CD4-positive, CD25-positive, alpha-beta regulatory T cell (primary cell): ENCODE data around the gene ZNF648. TPM values are rescaled to one million over a fixed set of nuclear protein-coding genes. Genes with fewer than 3 reads are reported as not detected.
A peak's percentile ranks its signal among the peaks of the same experiment; 100 is the strongest.
"Not testable (repeated sequence)": the region's sequence is repeated elsewhere in the genome, so short reads cannot be mapped to it uniquely, and the experiment has no call there.

Experiments used
- ATAC-seq, 2 donors: fragments of 150-1000 bp; cut with Tn5 transposase; one replicate each; pipeline ENCODE4 v1.10.0; 2021; ENCODE audit warnings: low read depth in 2 of 2, moderate number of reproducible peaks in 2 of 2, moderate library complexity in 1 of 2
- DNase-seq, 3 donors: peaks; one replicate each; pipeline versions ENCODE4 v3.0.0 to v3.0.0-alpha.2; 2012 to 2022; ENCODE audit warnings: mixed read lengths in 1 of 3
- H3K27ac ChIP-seq: one replicate; pipeline ENCODE4 v1.7.0; 2013; ENCODE audit warnings: mild to moderate bottlenecking, low read length; ENCODE audit not compliant: insufficient read depth, poor library complexity, severe bottlenecking
- H3K27me3 ChIP-seq: one replicate; pipeline ENCODE4 v1.7.0; 2013; ENCODE audit warnings: low read length; ENCODE audit not compliant: control insufficient read depth, insufficient read depth
- H3K36me3 ChIP-seq: one replicate; pipeline ENCODE4 v1.7.0; 2013; ENCODE audit warnings: mild to moderate bottlenecking, low read length, moderate library complexity; ENCODE audit not compliant: control insufficient read depth, insufficient read depth
- H3K4me1 ChIP-seq: 2 replicates; pipeline ENCODE4 v1.7.0; 2013; ENCODE audit warnings: mild to moderate bottlenecking, low read length; ENCODE audit not compliant: insufficient read depth, control insufficient read depth, poor library complexity, severe bottlenecking
- H3K4me3 ChIP-seq: one replicate; pipeline ENCODE4 v1.7.0; 2013; ENCODE audit warnings: low read depth, mild to moderate bottlenecking, low read length, moderate library complexity
- H3K9me3 ChIP-seq, 2 experiments: 1 replicate in 1 of 2; 2 replicates in 1 of 2; pipeline ENCODE4 v1.7.0; 2013; ENCODE audit warnings: low read length in 2 of 2, mild to moderate bottlenecking in 1 of 2, moderate library complexity in 1 of 2; ENCODE audit not compliant: control insufficient read depth in 2 of 2
- H3K27ac Mint-ChIP-seq, 3 donors: one replicate each; pipeline ENCODE4 v1.8.0; 2020 to 2022; ENCODE audit warnings: mild to moderate bottlenecking in 3 of 3, mixed read lengths in 3 of 3, moderate library complexity in 2 of 3
- H3K27me3 Mint-ChIP-seq: one replicate; pipeline ENCODE4 v1.8.0; 2022; ENCODE audit warnings: mild to moderate bottlenecking, mixed read lengths
- H3K36me3 Mint-ChIP-seq: one replicate; pipeline ENCODE4 v1.8.0; 2020; ENCODE audit warnings: mixed read lengths
- H3K4me1 Mint-ChIP-seq, 4 donors: one replicate each; pipeline ENCODE4 v1.8.0; 2020 to 2022; ENCODE audit warnings: mixed read lengths in 4 of 4, mild to moderate bottlenecking in 1 of 4
- H3K4me3 Mint-ChIP-seq, 4 donors: one replicate each; pipeline ENCODE4 v1.8.0; 2020 to 2022; ENCODE audit warnings: mild to moderate bottlenecking in 4 of 4, mixed read lengths in 4 of 4, moderate library complexity in 3 of 4
- H3K9me3 Mint-ChIP-seq, 7 donors: one replicate each; pipeline ENCODE4 v1.8.0; 2020 to 2022; ENCODE audit warnings: mixed read lengths in 7 of 7, mild to moderate bottlenecking in 3 of 7, moderate library complexity in 2 of 7
- polyA plus RNA-seq, 4 donors: library from polyadenylated mRNA; unstranded; fragments of 300-500 nt; fragmentation: Illumina TruSeq; gene quantifications; one replicate each; pipeline ENCODE4 v1.2.3, GENCODE V29; 2021
- total RNA-seq: library from RNA; stranded (reverse); gene quantifications from one replicate; pipeline ENCODE4 v1.2.3, GENCODE V29; 2022

ZNF648 gene
- total and polyA plus RNA-seq, 5 donors from 2014 or later: 0.28 TPM; not detected in 4

DNA sequence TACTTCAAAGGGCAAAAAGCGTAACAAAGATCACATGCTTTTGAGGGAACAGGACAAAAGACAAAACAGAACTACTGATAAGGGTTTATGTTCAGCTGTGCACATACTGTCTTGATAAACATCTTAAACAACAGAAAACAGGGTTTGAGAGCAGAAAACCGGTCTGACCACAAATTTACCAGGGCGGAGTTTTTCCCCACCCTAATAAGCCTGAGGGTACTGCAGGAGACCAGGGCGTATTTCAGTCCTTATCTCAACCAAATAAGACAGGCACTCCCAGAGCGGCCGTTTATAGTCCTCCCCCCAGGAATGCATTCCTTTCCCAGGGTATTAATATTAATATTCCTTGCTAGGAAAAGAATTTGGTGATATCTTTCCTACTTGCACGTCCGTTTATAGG lies 16.0 kb downstream of the ZNF648 start:
- peak overlapping the region in 1 of 3 donors; percentile 88 for H3K27ac Mint-ChIP-seq
- not testable (repeated sequence) for H3K36me3 Mint-ChIP-seq, H3K36me3 ChIP-seq, DNase-seq, ATAC-seq, H3K27me3 ChIP-seq, H3K4me1 ChIP-seq, H3K4me3 ChIP-seq, H3K4me3 Mint-ChIP-seq, H3K9me3 ChIP-seq, H3K27me3 Mint-ChIP-seq, H3K27ac ChIP-seq
- peaks cover 0 to 10% (median 5%) of the 10 kb centered on the region in 7 donors for H3K9me3 Mint-ChIP-seq
- peaks cover 6 to 20% (median 12%) of the 10 kb centered on the region in 4 donors for H3K4me1 Mint-ChIP-seq

DNA sequence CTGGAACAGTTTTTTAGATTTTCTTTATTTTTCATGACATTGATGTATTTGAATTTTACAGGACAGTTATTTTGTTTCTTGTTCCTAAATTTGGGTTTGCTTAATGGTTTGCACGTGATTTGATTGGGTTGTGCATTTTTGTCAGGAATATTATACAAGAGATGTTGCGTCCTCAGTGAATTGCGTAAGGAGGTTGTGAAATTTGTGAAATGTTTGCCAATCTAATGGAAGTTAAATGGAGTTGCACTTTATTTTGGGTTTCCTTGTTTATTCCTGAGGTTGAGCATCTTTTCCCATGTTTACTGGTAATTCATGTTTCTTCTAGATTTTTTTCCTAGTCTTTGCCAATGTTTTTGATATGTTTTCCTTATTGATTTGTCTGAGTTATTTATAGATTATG lies 19.9 kb downstream of the ZNF648 start:
- ATAC-seq: no peak
- no peak overlapping the region for H3K4me3 ChIP-seq
- H3K4me1 Mint-ChIP-seq: peaks cover 1 to 9% (median 3%) of the 10 kb centered on the region in 4 donors
- no peaks in the 10 kb centered on the region for H3K27me3 Mint-ChIP-seq
- no peaks in the 10 kb centered on the region for H3K36me3 Mint-ChIP-seq
- DNase-seq: no peak
- no peak overlapping the region for H3K27ac ChIP-seq
- H3K36me3 ChIP-seq: no peaks in the 10 kb centered on the region
- H3K9me3 ChIP-seq: no peaks in the 10 kb centered on the region
- H3K27ac Mint-ChIP-seq: no peak overlapping the region
- peaks cover 0 to 21% (median 5%) of the 10 kb centered on the region in 7 donors for H3K9me3 Mint-ChIP-seq
- H3K4me1 ChIP-seq: no peaks in the 10 kb centered on the region
- H3K4me3 Mint-ChIP-seq: no peak overlapping the region
- no peaks in the 10 kb centered on the region for H3K27me3 ChIP-seq

DNA sequence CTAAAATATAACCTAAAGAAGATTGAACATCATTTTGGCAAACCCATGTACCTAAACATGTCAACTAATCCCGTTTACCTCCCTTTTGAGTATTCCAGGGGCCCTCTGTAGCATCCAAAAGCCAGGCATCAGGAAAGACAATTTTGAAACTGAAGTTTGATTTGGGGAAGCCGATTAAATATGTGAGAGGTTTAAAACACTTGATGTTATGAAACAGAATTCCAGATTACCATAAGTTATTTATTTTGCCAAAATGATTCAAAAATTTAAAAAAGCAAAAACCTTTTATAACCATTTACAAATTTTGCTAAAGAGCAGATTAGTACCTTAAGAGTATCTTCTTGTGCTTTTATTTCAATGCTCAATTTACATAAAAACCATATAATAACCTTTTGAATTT lies 23.3 kb downstream of the ZNF648 start:
- Histone ChIP-seq H3K27ac (no peak overlapping the region), H3K27me3 (no peaks in the 10 kb centered on the region), H3K4me1 (no peaks in the 10 kb centered on the region), H3K36me3 (no peaks in the 10 kb centered on the region), H3K4me3 (no peak overlapping the region), H3K9me3 (no peaks in the 10 kb centered on the region)
- ATAC-seq: no peak
- Mint-ChIP-seq H3K4me3 (no peak overlapping the region), H3K27me3 (peaks cover 5% of the 10 kb centered on the region), H3K27ac (no peak overlapping the region), H3K36me3 (no peaks in the 10 kb centered on the region), H3K9me3 (peaks cover 0 to 13% (median 0%) of the 10 kb centered on the region in 7 donors), H3K4me1 (peaks cover 0 to 6% (median under 1%) of the 10 kb centered on the region in 4 donors)
- no peak for DNase-seq

DNA sequence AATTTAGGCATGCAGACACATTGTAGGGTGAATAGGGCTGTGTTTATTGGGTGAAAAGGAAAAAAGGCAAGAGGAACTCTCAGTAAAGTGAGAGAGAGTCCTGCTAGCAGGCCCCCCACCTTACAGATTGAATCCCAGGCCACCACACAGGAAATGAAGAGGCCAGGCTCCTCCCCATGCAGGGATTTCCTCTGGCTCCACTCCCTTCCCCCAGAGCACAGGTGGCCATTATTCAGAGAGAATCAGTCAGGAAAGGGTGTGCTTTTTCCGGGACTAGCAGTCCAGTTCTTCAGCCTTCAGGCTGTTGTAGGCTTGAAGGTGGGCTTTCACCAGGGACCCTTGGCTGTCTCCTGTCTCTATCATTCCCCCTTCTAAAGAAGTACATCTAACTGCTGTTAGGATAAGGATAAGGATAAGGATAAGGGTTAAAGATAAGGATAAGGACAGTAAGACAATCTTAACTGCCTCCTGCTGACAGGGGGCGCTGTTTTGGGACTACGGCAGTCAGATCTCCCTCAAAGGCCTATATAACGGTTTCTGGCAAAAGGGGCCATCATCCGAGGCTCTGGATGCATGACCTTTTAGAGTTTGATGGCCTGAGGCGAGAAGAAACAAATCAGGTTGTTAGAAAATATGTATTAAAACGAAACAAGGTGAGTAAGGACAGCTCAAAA lies 26.3 kb downstream of the ZNF648 start:
- DNase-seq (peak in 1 of 3 donors; percentile 23), ATAC-seq (no peak)
- Histone ChIP-seq H3K27me3 (peaks cover 3% of the 10 kb centered on the region), H3K9me3 (no peaks in the 10 kb centered on the region), H3K4me3 (no peak overlapping the region), H3K4me1 (peaks cover 3% of the 10 kb centered on the region), H3K36me3 (no peaks in the 10 kb centered on the region), H3K27ac (no peak overlapping the region)
- H3K36me3 Mint-ChIP-seq: no peaks in the 10 kb centered on the region
- peaks cover 0 to 13% (median 0%) of the 10 kb centered on the region in 7 donors for H3K9me3 Mint-ChIP-seq
- peaks cover 11% of the 10 kb centered on the region for H3K27me3 Mint-ChIP-seq
- no peak overlapping the region for H3K27ac Mint-ChIP-seq
- H3K4me1 Mint-ChIP-seq: peaks cover 0 to 6% (median 2%) of the 10 kb centered on the region in 4 donors
- H3K4me3 Mint-ChIP-seq: no peak overlapping the region

DNA sequence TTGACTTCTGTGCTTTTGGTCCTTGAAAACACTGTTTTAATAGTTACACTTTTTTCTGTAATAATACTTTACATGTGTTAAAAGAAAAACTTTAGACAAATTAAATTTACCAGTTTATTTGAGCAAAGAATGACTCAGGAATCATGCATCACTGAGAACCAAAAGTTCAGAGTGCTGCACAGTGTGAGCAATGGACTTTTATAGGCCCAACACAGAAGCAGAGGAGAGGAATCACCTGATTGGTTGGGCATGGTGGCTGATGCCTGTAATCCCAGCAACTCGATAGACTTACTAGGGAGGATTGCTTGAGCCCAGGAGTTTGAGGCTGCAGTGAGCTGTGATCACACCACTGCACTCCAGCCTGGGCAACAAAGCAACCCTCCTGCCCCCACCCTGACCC lies 29.3 kb downstream of the ZNF648 start:
- peaks cover 3% of the 10 kb centered on the region for H3K36me3 Mint-ChIP-seq
- Histone ChIP-seq H3K27ac (no peak overlapping the region), H3K36me3 (no peaks in the 10 kb centered on the region), H3K27me3 (peaks cover 3% of the 10 kb centered on the region), H3K4me3 (no peak overlapping the region), H3K4me1 (peaks cover 16% of the 10 kb centered on the region), H3K9me3 (no peaks in the 10 kb centered on the region)
- H3K4me3 Mint-ChIP-seq: no peak overlapping the region
- peaks cover 0 to 3% (median 0%) of the 10 kb centered on the region in 7 donors for H3K9me3 Mint-ChIP-seq
- ATAC-seq (no peak), DNase-seq (no peak)
- no peak overlapping the region for H3K27ac Mint-ChIP-seq
- peaks cover 11% of the 10 kb centered on the region for H3K27me3 Mint-ChIP-seq
- H3K4me1 Mint-ChIP-seq: peaks cover 12 to 20% (median 13%) of the 10 kb centered on the region in 4 donors

DNA sequence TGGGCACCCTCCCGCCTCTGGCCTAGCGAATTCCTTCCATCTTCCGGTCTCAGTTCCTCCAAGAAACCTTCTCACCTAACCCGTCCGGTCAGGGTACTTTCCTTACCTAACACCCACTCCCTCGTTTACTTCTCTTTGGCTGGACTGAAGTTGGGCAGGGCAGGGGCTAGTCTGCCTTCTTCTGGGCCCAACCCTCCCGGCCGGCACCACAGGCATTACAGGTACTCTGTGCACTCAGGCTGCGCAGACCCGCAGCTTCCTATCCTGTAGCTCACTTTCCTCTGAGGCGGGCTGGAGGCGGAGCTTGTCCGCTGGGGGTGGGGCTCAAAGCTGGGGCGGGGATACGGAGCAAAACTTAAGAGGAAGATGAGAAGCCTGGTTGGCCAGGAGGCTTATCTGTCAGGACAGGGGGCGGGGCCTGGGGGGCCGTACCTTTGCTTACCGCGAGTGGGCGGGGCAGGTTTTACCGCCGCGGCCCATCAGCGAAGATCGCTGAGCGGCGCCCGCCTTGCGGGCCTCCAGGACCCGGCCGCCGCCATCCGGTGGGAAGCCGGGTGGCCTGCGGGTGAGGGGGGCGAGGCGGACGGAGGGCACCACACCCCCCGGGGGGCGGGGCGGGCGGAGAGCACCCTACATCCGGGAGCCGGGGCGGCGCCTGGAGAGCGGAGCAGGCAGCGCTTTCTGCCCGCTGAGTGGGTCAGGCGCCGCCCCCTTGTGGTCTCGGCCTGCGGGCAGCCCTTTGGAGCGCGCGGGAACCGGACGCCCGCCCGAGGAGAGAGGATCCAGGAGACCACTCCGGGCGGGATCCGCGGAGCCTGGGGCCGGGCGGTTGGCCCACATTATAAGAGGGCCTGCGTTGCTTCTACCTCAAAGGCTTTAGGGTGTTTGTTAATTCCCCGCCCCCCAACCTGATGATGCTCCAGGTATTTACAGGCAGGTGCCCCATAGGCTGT lies 31.9 kb downstream of the ZNF648 start:
- peaks cover 12 to 23% (median 13%) of the 10 kb centered on the region in 4 donors for H3K4me1 Mint-ChIP-seq
- DNase-seq (peak; percentile 96 to 99 (median 97)), ATAC-seq (peak; percentile 91)
- peak overlapping the region; percentile 98 to 99 (median 98) for H3K27ac Mint-ChIP-seq
- H3K36me3 Mint-ChIP-seq: peaks cover 3% of the 10 kb centered on the region
- Histone ChIP-seq H3K4me3 (peak overlapping the region; percentile 88), H3K9me3 (no peaks in the 10 kb centered on the region), H3K27ac (peak overlapping the region; percentile 87), H3K4me1 (peaks cover 16% of the 10 kb centered on the region), H3K27me3 (peaks cover 3% of the 10 kb centered on the region), H3K36me3 (no peaks in the 10 kb centered on the region)
- peak overlapping the region; percentile 89 to 97 (median 95) for H3K4me3 Mint-ChIP-seq
- no peaks in the 10 kb centered on the region for H3K9me3 Mint-ChIP-seq
- peaks cover 11% of the 10 kb centered on the region for H3K27me3 Mint-ChIP-seq

DNA sequence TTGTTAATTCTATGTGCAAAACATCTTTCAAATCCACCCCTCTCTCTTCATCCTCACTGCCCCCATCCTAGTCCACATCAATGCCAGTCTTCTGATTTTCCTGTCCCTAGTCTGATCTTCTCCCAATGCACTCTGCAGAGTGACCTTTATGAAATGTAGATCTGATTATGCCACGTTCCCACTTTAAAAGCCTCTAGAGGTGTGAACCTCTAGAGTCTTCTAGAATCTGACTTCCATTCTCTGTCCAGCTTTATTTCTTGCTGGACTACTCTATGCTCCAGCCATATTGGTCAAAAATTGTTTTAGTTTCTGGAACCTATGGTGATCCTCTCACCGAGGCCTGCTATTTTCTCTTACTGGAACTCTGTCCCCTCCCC lies 32.5 kb downstream of the ZNF648 start:
- H3K27me3 ChIP-seq: peaks cover 3% of the 10 kb centered on the region
- no peak for DNase-seq
- no peaks in the 10 kb centered on the region for H3K36me3 ChIP-seq
- no peaks in the 10 kb centered on the region for H3K9me3 ChIP-seq
- peaks cover 3% of the 10 kb centered on the region for H3K36me3 Mint-ChIP-seq
- ATAC-seq: no peak
- peak overlapping the region; percentile 88 for H3K4me3 ChIP-seq
- H3K4me1 ChIP-seq: peaks cover 16% of the 10 kb centered on the region
- no peaks in the 10 kb centered on the region for H3K9me3 Mint-ChIP-seq
- peak overlapping the region; percentile 89 to 97 (median 95) for H3K4me3 Mint-ChIP-seq
- peak overlapping the region; percentile 98 to 99 (median 98) for H3K27ac Mint-ChIP-seq
- H3K27ac ChIP-seq: peak overlapping the region; percentile 87
- H3K4me1 Mint-ChIP-seq: peaks cover 12 to 23% (median 13%) of the 10 kb centered on the region in 4 donors
- H3K27me3 Mint-ChIP-seq: peaks cover 11% of the 10 kb centered on the region
